ENCODE data around the gene SYT7. TPM values are rescaled to one million over a fixed set of nuclear protein-coding genes. Genes with fewer than 3 reads are reported as not detected.

SYT7 gene
- total and polyA plus RNA-seq, 2 of the 4 experiments (the other 2 are of a cell fraction) = under 0.01 to 0.19 TPM

DNA sequence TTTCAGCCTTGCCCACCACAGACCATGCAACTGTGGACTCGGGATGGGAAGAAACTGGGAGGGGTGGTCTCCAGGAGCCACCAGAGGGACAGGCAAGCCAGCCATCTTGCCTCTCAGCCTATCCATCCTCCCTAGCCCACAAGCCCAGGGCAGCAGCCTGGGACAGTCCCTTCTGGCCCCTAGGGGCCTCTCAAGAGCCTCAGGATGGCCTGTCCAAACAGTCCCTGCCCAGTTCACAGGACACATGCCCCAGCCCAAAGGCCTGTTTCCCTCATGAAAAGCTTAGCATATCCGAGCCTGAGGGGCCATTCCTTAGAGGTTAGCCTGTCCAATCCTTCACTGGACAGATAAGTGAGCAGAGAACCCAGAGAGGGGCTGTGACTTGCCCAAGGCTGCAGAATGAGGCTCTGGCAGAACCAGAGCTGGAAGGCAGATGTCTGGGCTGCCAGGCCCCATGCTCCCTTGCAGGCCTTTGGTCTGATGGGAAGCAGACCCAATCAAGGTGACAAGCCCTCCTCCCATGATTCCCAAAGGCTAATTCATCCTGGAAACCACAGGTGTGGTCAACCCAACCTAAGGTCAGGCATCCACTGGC, 44.1 kb downstream of the SYT7 start:
- no peak for TF ChIP-seq RFX5 (IDR thresholded peaks at IDR 0.05; ENCODE audit: low read depth, low read length)
- TF ChIP-seq MAZ (IDR thresholded peaks at IDR 0.05; ENCODE audit: borderline replicate concordance, low read depth, low read length) = no peak
- TF ChIP-seq, protein P1, sequence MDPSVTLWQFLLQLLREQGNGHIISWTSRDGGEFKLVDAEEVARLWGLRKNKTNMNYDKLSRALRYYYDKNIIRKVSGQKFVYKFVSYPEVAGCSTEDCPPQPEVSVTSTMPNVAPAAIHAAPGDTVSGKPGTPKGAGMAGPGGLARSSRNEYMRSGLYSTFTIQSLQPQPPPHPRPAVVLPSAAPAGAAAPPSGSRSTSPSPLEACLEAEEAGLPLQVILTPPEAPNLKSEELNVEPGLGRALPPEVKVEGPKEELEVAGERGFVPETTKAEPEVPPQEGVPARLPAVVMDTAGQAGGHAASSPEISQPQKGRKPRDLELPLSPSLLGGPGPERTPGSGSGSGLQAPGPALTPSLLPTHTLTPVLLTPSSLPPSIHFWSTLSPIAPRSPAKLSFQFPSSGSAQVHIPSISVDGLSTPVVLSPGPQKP (IDR thresholded peaks at IDR 0.05; ENCODE audit: borderline replicate concordance, low read depth, low read length) = no peak
- TF ChIP-seq, protein P2, sequence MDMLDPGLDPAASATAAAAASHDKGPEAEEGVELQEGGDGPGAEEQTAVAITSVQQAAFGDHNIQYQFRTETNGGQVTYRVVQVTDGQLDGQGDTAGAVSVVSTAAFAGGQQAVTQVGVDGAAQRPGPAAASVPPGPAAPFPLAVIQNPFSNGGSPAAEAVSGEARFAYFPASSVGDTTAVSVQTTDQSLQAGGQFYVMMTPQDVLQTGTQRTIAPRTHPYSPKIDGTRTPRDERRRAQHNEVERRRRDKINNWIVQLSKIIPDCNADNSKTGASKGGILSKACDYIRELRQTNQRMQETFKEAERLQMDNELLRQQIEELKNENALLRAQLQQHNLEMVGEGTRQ (IDR thresholded peaks at IDR 0.05; ENCODE audit: low read depth, low read length) = no peak
- no peak for TF ChIP-seq POLR2A (IDR thresholded peaks at IDR 0.05; ENCODE audit: low read depth, low read length)
- TF ChIP-seq CHD1 (IDR thresholded peaks at IDR 0.05; ENCODE audit: low read depth, low read length) = no peak
- no peak for TF ChIP-seq CEBPB (IDR thresholded peaks at IDR 0.05; ENCODE audit: low read depth, low read length)
- H2AFZ ChIP-seq (replicated peaks; ENCODE audit: low read length, poor library complexity) = no peak overlapping the region
- no TSS peak for BruUV-seq (replicated peaks)
- no peak overlapping the region for H3K14ac ChIP-seq (replicated peaks; ENCODE audit: low read depth, low read length)
- no peak overlapping the region for H2AK9ac ChIP-seq (replicated peaks; ENCODE audit: low read depth, low read length, poor library complexity)
- CTCF ChIA-PET = no interaction called here
- intact Hi-C loops (cut with micrococcal nuclease) (no loop called here), dilution Hi-C loops (cut with HindIII; ENCODE audit: low sequenced_read_pairs, unreplicated experiment) (no loop called here), in situ Hi-C loops (cut with MboI; ENCODE audit: low sequenced_read_pairs) (no loop called here)
- ATAC-seq (ENCODE audit: low read depth) (no peak), DNase-seq (no peak)
- H3K56ac ChIP-seq (ENCODE audit: extremely low read depth, insufficient read depth, low read length) = no peak overlapping the region
- no peak overlapping the region for H3K4me2 ChIP-seq (ENCODE audit: low read depth, low read length)
- no peak overlapping the region for H3K4ac ChIP-seq (ENCODE audit: low read depth, low read length)
- WGBS, 2 experiments (ENCODE audit: extremely low coverage in 2 of 2, insufficient read length in 1 of 2) = 40% methylated on average over 1 of the region's 2 CpGs; no CpG with 5 or more reads in 1 of the 2 experiments
- POLR2A ChIA-PET (ENCODE audit: unreplicated experiment) = no interaction called here
- H3K4me1 ChIP-seq (ENCODE audit: control insufficient read depth, insufficient read depth, low read length) = peaks cover 4% of the 10 kb centered on the region
- H3K23ac ChIP-seq (ENCODE audit: low read depth, low read length) = no peak overlapping the region
- no peak overlapping the region for H4K5ac ChIP-seq (ENCODE audit: low read depth, low read length)
- H4K8ac ChIP-seq (ENCODE audit: low read depth in 2 of 2, low read length in 2 of 2) = no peak overlapping the region
- H2BK20ac ChIP-seq (ENCODE audit: low read depth, low read length) = no peak overlapping the region
- no peak overlapping the region for H3K27ac ChIP-seq (ENCODE audit: insufficient read depth, low read length)
- H3K27me3 ChIP-seq (ENCODE audit: control insufficient read depth, insufficient read depth, low read length) = peaks cover 52% of the 10 kb centered on the region
- H4K20me1 ChIP-seq (ENCODE audit: insufficient read depth, low read length) = no peaks in the 10 kb centered on the region
- no peak overlapping the region for H2BK5ac ChIP-seq (ENCODE audit: low read depth, low read length, poor library complexity, severe bottlenecking)
- no peak overlapping the region for H2AK5ac ChIP-seq (ENCODE audit: low read depth, low read length)
- H3K36me3 ChIP-seq (ENCODE audit: control insufficient read depth, insufficient read depth, low read length) = no peaks in the 10 kb centered on the region
- no peak overlapping the region for H3K9ac ChIP-seq (ENCODE audit: low read depth, low read length)
- no peaks in the 10 kb centered on the region for H3K79me1 ChIP-seq (ENCODE audit: low read depth in 1 of 2, low read length in 2 of 2)
- H4K91ac ChIP-seq (ENCODE audit: insufficient read depth, low read depth, low read length) = no peak overlapping the region
- H2BK120ac ChIP-seq (ENCODE audit: low read depth, low read length) = no peak overlapping the region
- no peak overlapping the region for H3K4me3 ChIP-seq (ENCODE audit: insufficient read depth, low read depth, low read length)
- H2BK15ac ChIP-seq (ENCODE audit: low read depth, low read length) = no peak overlapping the region
- no peaks in the 10 kb centered on the region; the same call in 1 of the 2 replicates for H3K9me1 ChIP-seq (ENCODE audit: insufficient read depth, low read length)
- no peak overlapping the region for H3K18ac ChIP-seq (ENCODE audit: low read depth, low read length)
- H3K9me3 ChIP-seq (ENCODE audit: control insufficient read depth, insufficient read depth, low read length) = no peaks in the 10 kb centered on the region

All from IMR-90 (cell line).